CD4-positive, alpha-beta T cell treated with Interleukin-6 at 100 ng/mL for 8 hours (primary cell): ENCODE measurements around the gene ASTN2.
"Not testable (repeated sequence)": the region's sequence is repeated elsewhere in the genome, so short reads cannot be mapped to it uniquely, and the experiment has no call there.

Experiments used
- DNase-seq: peaks from one replicate; pipeline ENCODE4 v3.0.0-alpha.2; 2020; ENCODE audit warnings: mixed read lengths, low spot score

Gene ASTN2

GRCh38 chr9:116460026-116460425 lies 954.8 kb downstream of the ASTN2 start:
- no peak for DNase-seq

- no peak for DNase-seq
Observed at GRCh38 chr9:116459576-116459975, 955.3 kb downstream of the ASTN2 start.

- no peak for DNase-seq
Observed at GRCh38 chr9:116456490-116457088, 958.3 kb downstream of the ASTN2 start.

- not testable (repeated sequence) for DNase-seq
Observed at GRCh38 chr9:116454539-116454938, 960.3 kb downstream of the ASTN2 start.

GRCh38 chr9:116453785-116454184 lies 961.1 kb downstream of the ASTN2 start:
- no peak for DNase-seq

GRCh38 chr9:116452634-116453033 lies 962.2 kb downstream of the ASTN2 start:
- DNase-seq, result no peak

- no peak for DNase-seq
Observed at GRCh38 chr9:116452227-116452626, 962.6 kb downstream of the ASTN2 start.

GRCh38 chr9:116451500-116452115 lies 963.2 kb downstream of the ASTN2 start:
- no peak for DNase-seq

- DNase-seq, result no peak
Observed at GRCh38 chr9:116450378-116451139, 964.3 kb downstream of the ASTN2 start.

GRCh38 chr9:116449949-116450348 lies 964.9 kb downstream of the ASTN2 start:
- DNase-seq, result no peak

- no peak for DNase-seq
Observed at GRCh38 chr9:116448431-116448830, 966.4 kb downstream of the ASTN2 start.

- no peak for DNase-seq
Observed at GRCh38 chr9:116447934-116448333, 966.9 kb downstream of the ASTN2 start.

GRCh38 chr9:116442528-116442927 lies 972.3 kb downstream of the ASTN2 start:
- DNase-seq, result no peak

- no peak for DNase-seq
Observed at GRCh38 chr9:116437411-116438370, 977.2 kb downstream of the ASTN2 start.

- DNase-seq, result no peak
Observed at GRCh38 chr9:116436121-116436520, 978.7 kb downstream of the ASTN2 start.

GRCh38 chr9:116435706-116436105 lies 979.2 kb downstream of the ASTN2 start:
- no peak for DNase-seq

GRCh38 chr9:116434314-116434713 lies 980.5 kb downstream of the ASTN2 start:
- no peak for DNase-seq

GRCh38 chr9:116432051-116432450 lies 982.8 kb downstream of the ASTN2 start:
- no peak for DNase-seq

- no peak for DNase-seq
Observed at GRCh38 chr9:116430849-116431248, 984.0 kb downstream of the ASTN2 start.

- DNase-seq, result no peak
Observed at GRCh38 chr9:116425244-116425643, 989.6 kb downstream of the ASTN2 start.

- no peak for DNase-seq
Observed at GRCh38 chr9:116423149-116423548, 991.7 kb downstream of the ASTN2 start.
